Skeletal muscle satellite cell (primary cell): ENCODE measurements around the gene SLC1A5.

Experiments
- H3K27me3 ChIP-seq: 2 replicates; pipeline ENCODE4 v1.7.0; 2013; ENCODE audit warnings: low read length; ENCODE audit not compliant: control insufficient read depth, insufficient read depth
- H3K36me3 ChIP-seq: 2 replicates; pipeline ENCODE4 v1.7.0; 2013; ENCODE audit warnings: mild to moderate bottlenecking, control low read depth, low read length; ENCODE audit not compliant: insufficient read depth
- H3K4me1 ChIP-seq: 2 replicates; pipeline ENCODE4 v1.7.0; 2013; ENCODE audit warnings: low read length; ENCODE audit not compliant: control insufficient read depth, insufficient read depth
- H3K4me2 ChIP-seq: 2 replicates; pipeline ENCODE4 v1.7.0; 2013; ENCODE audit warnings: mild to moderate bottlenecking, low read length
- H3K4me3 ChIP-seq: 2 replicates; pipeline ENCODE4 v1.7.0; 2013; ENCODE audit warnings: low read length
- H3K9ac ChIP-seq: 2 replicates; pipeline ENCODE4 v1.7.0; 2013; ENCODE audit warnings: mild to moderate bottlenecking, low read depth, low read length, moderate library complexity
- H3K9me3 ChIP-seq: replicated peaks from 2 replicates; pipeline ENCODE4 v1.7.0; 2013; ENCODE audit warnings: mild to moderate bottlenecking, control low read depth, low read length

Gene SLC1A5

GRCh38 chr19:46733690-46734292, 54.6 kb downstream of the SLC1A5 start:
- Histone ChIP-seq H3K4me1 (peaks cover 37% of the 10 kb centered on the region), H3K9me3 (no peaks in the 10 kb centered on the region), H3K36me3 (peaks cover 77% of the 10 kb centered on the region), H3K4me3 (no peak overlapping the region), H3K4me2 (no peak overlapping the region), H3K9ac (no peak overlapping the region), H3K27me3 (no peaks in the 10 kb centered on the region)

GRCh38 chr19:46732966-46733689, 55.3 kb downstream of the SLC1A5 start:
- H3K4me2 ChIP-seq = no peak overlapping the region
- no peak overlapping the region for H3K9ac ChIP-seq
- peaks cover 76% of the 10 kb centered on the region for H3K36me3 ChIP-seq
- H3K9me3 ChIP-seq = no peaks in the 10 kb centered on the region
- peaks cover 36% of the 10 kb centered on the region for H3K4me1 ChIP-seq
- H3K27me3 ChIP-seq = no peaks in the 10 kb centered on the region
- no peak overlapping the region for H3K4me3 ChIP-seq

GRCh38 chr19:46732172-46732938, 56.0 kb downstream of the SLC1A5 start:
- H3K4me2 ChIP-seq = no peak overlapping the region
- H3K9ac ChIP-seq = no peak overlapping the region
- peaks cover 37% of the 10 kb centered on the region for H3K4me1 ChIP-seq
- no peak overlapping the region for H3K4me3 ChIP-seq
- no peaks in the 10 kb centered on the region for H3K9me3 ChIP-seq
- no peaks in the 10 kb centered on the region for H3K27me3 ChIP-seq
- H3K36me3 ChIP-seq = peaks cover 77% of the 10 kb centered on the region

DNA sequence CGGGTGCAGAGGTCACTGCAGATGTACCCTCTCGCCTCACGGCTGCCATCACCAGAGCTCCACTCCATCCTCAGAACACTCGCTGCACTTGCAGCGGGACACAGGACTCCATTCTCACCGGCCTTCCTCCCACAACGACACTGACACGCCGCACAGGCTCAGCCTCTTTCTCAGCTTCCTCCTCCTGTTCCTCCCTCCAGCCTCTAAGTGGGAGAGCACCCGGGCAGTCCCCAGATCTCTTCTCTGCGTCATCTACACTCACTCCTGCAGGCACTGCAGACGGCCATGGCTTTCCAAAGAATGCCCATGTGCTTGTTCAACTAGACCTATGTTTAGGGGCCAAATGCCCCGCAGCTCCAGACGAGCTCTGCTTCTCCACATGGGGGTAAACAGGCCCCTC, 56.8 kb downstream of the SLC1A5 start:
- no peaks in the 10 kb centered on the region for H3K9me3 ChIP-seq
- no peak overlapping the region for H3K9ac ChIP-seq
- peaks cover 76% of the 10 kb centered on the region for H3K36me3 ChIP-seq
- no peak overlapping the region for H3K4me3 ChIP-seq
- H3K4me2 ChIP-seq = peak overlapping the region; percentile 40
- H3K27me3 ChIP-seq = no peaks in the 10 kb centered on the region
- peaks cover 40% of the 10 kb centered on the region for H3K4me1 ChIP-seq

- Histone ChIP-seq H3K4me3 (no peak overlapping the region), H3K9ac (no peak overlapping the region), H3K4me2 (peak overlapping the region; percentile 40), H3K27me3 (no peaks in the 10 kb centered on the region), H3K36me3 (peaks cover 79% of the 10 kb centered on the region), H3K9me3 (no peaks in the 10 kb centered on the region), H3K4me1 (peaks cover 40% of the 10 kb centered on the region)
Observed at GRCh38 chr19:46731007-46731501, 57.3 kb downstream of the SLC1A5 start.

GRCh38 chr19:46730595-46730994, 57.8 kb downstream of the SLC1A5 start:
- H3K4me1 ChIP-seq = peaks cover 40% of the 10 kb centered on the region

DNA sequence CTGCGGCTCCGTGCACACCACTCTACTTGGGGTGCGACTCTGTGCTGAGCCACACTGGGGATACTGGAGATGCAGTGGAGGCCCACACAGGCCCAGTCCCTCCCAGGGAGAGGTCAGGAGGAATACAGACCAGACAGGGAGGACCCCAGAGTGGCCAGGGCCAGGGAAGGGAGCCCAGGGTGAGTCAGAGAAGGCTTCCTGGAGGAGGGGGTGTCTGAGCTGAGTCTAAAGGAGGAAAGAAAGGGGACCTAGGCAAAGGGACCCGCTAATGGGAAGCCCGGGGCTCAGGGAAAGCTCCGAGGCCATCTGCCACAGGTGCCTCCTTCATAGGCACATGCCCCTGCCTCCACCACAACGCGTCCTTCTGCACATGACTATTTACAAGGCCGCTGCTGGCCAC, 58.2 kb downstream of the SLC1A5 start:
- Histone ChIP-seq H3K9me3 (no peaks in the 10 kb centered on the region), H3K27me3 (no peaks in the 10 kb centered on the region), H3K4me3 (no peak overlapping the region), H3K9ac (no peak overlapping the region), H3K4me1 (peaks cover 40% of the 10 kb centered on the region), H3K4me2 (no peak overlapping the region), H3K36me3 (peaks cover 87% of the 10 kb centered on the region)

More at GRCh38 chr19:46730595-46730994, 57.8 kb downstream of the SLC1A5 start:
- Histone ChIP-seq H3K9ac (no peak overlapping the region), H3K27me3 (no peaks in the 10 kb centered on the region), H3K4me3 (no peak overlapping the region), H3K9me3 (no peaks in the 10 kb centered on the region), H3K36me3 (peaks cover 84% of the 10 kb centered on the region), H3K4me2 (peak overlapping the region; percentile 40)

GRCh38 chr19:46729696-46730095, 58.7 kb downstream of the SLC1A5 start:
- Histone ChIP-seq H3K4me1 (peaks cover 40% of the 10 kb centered on the region), H3K4me3 (no peak overlapping the region), H3K9ac (no peak overlapping the region)

GRCh38 chr19:46728693-46729339, 59.6 kb downstream of the SLC1A5 start:
- no peak overlapping the region for H3K4me2 ChIP-seq
- H3K36me3 ChIP-seq = peaks cover 92% of the 10 kb centered on the region
- H3K9me3 ChIP-seq = no peaks in the 10 kb centered on the region
- no peak overlapping the region for H3K4me3 ChIP-seq
- H3K9ac ChIP-seq = no peak overlapping the region
- no peaks in the 10 kb centered on the region for H3K27me3 ChIP-seq
- H3K4me1 ChIP-seq = peaks cover 35% of the 10 kb centered on the region

More at GRCh38 chr19:46729696-46730095, 58.7 kb downstream of the SLC1A5 start:
- Histone ChIP-seq H3K36me3 (peaks cover 90% of the 10 kb centered on the region), H3K9me3 (no peaks in the 10 kb centered on the region), H3K27me3 (no peaks in the 10 kb centered on the region), H3K4me2 (no peak overlapping the region)

GRCh38 chr19:46728208-46728607, 60.2 kb downstream of the SLC1A5 start:
- Histone ChIP-seq H3K9ac (no peak overlapping the region), H3K9me3 (no peaks in the 10 kb centered on the region), H3K4me2 (no peak overlapping the region), H3K36me3 (peaks cover 91% of the 10 kb centered on the region), H3K27me3 (no peaks in the 10 kb centered on the region), H3K4me3 (no peak overlapping the region), H3K4me1 (peaks cover 32% of the 10 kb centered on the region)

GRCh38 chr19:46727757-46728156, 60.6 kb downstream of the SLC1A5 start:
- Histone ChIP-seq H3K27me3 (no peaks in the 10 kb centered on the region), H3K9me3 (no peaks in the 10 kb centered on the region), H3K4me2 (no peak overlapping the region), H3K9ac (no peak overlapping the region), H3K4me3 (no peak overlapping the region), H3K4me1 (peaks cover 31% of the 10 kb centered on the region), H3K36me3 (peaks cover 91% of the 10 kb centered on the region)
